HG03097 (cell line): Measurements from ENCODE around the gene PARD3B.

Source experiments
- ATAC-seq: cut with Tn5 transposase; IDR thresholded peaks from one replicate; pipeline ENCODE4 v1.9.1; 2021; ENCODE audit not compliant: unreplicated experiment, low FRiP score

PARD3B gene

DNA sequence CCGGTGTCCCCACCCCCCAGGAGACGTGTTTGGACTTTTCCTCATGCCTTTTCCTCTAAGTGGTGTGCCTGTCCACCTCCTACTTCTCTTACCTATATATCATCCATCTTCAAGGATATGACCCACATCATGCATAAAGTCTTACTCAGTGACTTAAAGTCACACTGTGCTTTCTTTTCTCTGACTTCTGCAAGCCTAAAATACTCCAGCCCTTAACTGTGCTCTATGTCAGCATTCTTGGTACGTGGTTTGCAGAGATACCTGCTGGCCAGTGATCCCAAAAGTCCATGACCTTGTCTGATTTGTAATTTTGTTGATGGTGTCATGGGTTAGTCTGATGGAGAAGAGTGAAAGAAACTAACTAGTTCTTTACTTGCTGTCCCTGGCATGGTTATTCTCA lies 743.4 kb downstream of the PARD3B start:
- no peak for ATAC-seq

DNA sequence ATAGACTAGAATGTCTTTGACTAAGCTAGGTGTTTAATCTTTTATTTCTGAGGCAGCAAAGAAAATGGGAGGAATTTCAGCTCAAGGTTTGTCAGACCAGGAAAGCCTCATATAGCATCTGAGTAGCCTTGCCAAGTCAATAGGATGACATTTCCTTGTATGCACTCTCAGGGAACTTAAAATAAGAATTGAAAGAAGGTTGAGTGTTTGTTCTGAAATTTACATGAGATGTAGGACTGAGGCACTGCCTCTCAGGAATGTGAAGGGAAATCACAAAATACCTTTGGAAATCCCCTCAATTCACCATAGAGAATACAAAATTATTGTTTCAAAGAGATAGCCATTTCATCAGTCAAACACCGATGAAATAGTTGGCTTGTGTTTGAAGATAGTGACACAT lies 745.0 kb downstream of the PARD3B start:
- ATAC-seq, result no peak

DNA sequence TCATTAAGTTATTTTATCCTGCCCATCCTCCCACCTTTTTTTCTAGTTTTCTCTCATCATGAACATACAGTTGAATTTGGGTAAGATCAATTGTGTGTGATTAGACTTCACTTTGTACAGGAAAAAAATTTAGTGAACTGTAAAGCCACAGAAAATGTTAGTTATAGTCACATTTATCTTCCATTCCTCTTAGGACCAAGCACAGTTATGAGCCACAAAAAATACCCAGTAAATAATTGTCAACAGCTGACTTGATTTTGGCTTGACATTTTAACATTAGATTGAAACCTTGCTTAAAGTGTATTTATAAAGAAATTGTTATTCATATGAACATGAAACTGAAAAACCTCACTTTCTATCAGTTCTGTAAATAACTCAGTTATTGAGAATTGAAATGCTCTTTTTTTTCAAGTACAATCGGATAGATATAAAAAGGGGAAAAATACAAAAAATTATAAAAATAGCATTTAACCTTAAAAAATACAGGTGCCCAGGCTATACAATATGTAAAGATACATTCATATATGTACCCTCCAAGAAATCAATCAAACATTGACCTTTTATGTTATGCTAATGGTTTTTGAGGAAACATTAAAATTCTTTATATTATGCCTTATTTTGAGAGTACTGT lies 747.5 kb downstream of the PARD3B start:
- no peak for ATAC-seq

DNA sequence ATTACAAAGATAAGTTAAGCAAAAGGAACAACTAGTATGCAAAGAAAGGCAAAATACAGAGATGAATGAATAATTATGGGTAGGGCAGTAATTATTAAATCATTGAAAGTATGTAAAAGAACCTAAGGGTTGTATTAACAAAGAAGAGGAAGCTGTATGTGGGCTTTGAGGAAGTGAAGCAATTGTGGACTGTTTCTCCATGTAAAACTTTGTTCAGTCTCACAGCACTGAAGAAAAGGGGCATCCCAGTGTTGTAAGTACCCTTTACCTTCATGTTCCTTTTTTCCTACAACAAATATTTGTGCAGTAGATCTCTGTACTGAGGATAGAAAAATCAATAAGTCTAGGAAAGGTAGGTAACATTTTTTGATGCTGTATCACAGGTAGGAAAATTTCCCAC lies 748.3 kb downstream of the PARD3B start:
- no peak for ATAC-seq

DNA sequence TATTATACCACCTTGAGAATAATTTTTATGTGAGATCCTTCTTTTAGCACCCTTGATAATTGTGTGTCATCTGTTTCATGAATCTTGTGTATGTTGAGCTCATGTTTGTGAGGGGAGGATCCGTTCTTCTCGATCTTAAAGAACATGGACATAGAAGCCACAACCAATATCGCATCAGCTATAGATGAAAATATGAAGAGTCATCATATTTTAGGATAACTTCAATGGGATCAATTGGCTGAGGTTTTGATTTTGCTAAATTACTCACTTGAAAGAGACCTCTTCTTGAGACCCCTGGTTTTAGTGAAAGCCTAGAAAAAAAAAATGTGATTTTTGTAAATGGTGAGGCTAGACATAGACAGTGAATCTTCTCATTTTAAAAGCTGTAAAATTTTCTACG lies 751.7 kb downstream of the PARD3B start:
- no peak for ATAC-seq

DNA sequence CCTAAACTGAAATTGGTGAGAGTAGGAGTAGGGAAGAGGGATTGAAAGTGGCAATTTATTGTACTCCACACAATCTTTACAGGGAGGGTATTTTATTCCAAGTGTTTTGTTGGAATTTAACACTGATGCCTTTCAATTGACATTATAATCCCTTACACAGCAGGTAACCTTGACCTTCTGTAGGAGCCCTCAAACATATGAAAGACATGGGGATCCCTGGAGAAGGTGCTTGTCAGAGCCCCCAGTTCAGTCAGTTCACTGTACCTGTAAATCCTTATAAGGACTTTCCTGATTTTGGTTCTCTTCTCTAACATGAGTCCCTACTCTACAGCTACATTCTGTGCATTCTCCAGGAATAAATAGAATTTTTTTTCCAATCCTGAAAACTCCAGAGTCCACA lies 752.1 kb downstream of the PARD3B start:
- ATAC-seq, result no peak

DNA sequence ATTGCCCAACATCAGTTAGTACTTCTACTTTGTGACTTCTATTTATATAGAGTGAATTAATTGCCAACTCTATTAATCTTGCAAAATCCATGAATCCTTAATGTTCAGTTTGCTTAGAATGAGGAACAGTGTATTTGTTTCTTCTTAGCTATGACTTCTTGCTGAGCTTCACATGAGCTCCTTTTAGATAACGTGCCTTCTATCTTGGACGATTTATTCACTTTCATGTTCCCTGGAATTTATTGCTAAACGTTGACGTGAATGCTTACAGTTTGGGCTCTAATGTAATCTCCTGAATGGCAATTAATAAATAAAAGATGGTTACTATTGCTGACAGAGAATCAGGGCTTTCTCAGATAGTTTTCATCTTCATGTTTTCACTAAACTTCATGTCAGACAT lies 752.6 kb downstream of the PARD3B start:
- no peak for ATAC-seq

DNA sequence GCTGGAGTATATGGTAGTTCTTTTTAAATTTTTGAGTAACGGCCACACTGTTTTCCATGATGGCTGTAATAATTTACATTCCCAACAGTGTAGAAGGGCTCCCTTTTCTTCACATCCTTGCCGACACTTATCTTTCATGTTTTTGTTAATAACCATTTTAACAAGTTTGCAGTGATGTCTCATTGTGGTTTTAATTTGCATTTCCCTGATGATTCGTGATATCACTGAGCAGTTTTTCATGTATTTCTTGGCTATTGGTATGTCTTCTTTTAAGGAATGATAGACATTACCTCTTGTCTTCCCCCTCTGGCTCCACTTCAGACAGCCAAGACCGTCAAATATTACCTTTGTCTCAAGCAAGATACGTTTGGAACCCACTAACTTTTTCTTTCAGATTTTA lies 765.9 kb downstream of the PARD3B start:
- ATAC-seq, result no peak

DNA sequence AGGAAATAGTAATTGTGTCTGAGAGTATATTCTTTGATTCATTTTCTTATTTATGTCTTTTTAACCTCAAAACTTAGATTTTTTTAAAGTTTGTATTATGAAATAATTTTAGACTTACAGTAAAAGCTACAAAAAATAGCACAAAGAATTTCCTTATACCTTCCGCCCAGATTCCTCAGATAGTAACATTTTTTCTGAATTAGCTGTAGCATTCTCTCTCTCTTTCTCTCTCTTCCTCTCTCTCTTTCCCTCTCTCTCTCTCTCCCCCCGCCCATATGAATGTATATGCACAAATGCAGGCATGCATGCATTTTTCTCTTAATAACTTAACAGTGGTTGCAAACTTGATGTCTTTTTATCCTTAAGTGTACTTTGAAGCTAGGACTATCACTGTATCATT lies 776.0 kb downstream of the PARD3B start:
- no peak for ATAC-seq

DNA sequence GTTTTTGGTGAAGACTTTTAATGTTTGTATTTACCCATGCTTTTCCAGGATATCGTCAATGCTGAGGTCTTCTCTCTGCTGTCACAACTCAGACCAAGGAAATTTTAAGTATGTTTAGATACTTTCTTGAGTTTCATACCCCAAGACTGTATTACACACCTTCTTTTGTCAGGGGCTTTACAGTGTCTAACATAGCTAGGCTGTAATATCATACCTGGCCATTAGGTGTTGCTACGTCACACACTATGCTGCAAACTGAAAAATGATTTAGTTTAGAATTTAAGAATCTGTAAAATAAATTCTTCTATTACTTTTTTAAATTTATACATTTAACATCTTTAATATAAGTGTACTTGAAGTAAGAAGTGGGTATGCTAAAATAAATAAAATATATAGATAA lies 778.7 kb downstream of the PARD3B start:
- no peak for ATAC-seq

DNA sequence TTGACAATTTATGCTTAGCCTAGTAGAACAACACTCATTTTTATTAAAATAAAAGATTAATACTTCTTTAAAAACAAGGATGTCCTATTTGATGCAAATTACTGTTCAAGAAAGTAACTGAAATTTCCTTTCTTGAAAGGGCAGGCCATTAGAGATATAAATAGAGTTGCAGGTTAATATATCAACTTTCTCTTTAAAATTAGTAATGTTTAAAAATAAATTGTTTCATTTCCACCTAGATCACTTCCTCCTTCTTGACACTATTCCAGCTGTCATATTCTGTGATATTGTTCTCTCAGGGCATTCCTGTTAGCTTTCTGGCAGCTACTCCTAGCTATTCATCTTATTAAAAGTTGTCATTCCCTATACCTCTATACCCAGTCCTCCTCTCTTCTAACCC lies 779.1 kb downstream of the PARD3B start:
- no peak for ATAC-seq

DNA sequence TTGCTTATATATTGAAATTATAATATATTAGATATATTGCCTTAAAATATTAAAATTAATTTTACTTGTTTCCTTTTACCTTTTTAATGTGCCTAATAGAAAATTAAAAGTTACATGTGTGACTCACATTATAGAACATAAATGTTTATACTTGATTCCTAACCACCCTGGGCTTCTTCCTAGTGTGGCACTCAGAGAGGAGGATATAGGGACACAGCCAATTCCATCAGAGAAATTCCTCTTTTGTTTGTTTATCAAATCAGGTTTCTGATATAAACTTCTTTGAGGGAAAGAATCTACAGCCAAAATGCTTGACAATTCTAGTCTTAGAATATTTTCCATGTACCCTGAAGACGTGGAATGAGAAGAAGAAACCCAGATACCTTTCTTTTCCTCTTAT lies 788.1 kb downstream of the PARD3B start:
- no peak for ATAC-seq

DNA sequence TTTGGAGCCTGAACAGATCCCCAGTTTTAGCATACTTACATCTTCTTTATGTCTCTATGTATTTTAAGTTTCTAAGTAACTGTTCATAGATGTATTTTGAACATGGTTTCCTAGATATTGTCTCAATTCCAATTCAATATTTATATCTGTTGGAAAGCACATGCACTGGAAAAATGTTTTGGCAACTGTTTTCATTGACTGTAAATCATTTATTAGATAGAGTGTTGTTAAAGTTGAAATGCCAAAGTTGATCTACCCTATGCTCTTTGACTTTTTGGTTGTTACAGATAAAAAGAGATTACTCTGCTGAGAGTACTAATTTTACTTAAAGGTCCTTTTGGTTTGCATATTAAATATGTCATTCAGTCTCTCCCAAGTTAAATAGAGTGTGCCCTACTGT lies 792.0 kb downstream of the PARD3B start:
- no peak for ATAC-seq

DNA sequence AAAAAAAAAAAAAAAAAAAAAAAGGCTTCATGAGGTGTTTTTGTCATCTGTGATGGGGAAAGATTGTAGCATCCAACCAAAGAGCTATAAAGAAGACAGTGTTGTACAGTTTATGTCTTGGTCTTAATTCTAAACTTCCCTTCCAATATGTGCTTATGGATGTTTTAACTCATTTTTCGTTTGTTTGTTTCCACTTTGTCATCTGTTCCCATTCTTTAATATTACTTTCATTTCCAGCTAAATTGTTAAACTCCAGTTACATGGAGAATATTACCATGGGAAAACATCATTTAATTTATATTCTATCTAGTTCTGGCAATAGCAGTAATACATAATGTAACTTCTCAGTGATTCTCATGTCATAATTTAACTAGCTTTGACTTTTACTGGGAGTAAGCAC lies 792.9 kb downstream of the PARD3B start:
- no peak for ATAC-seq

DNA sequence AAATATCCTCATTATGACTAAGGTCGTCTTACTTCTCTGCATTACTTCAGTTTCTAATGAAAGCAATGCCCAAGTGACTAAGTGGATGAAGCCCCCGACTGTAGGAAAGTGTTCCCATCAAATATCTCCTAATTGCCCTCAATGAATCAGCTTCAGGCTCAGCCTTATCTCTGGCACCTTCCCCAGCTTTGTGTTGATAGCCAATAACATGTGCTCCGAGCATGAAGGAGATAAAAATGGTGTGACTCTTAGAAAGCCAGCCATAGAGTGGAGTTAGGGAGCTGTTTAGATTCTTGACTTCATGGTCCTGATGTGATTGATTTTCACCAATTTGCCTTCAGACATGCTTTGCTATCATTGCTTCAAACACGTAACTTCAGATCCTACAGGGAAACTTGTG lies 797.8 kb downstream of the PARD3B start:
- ATAC-seq, result no peak

DNA sequence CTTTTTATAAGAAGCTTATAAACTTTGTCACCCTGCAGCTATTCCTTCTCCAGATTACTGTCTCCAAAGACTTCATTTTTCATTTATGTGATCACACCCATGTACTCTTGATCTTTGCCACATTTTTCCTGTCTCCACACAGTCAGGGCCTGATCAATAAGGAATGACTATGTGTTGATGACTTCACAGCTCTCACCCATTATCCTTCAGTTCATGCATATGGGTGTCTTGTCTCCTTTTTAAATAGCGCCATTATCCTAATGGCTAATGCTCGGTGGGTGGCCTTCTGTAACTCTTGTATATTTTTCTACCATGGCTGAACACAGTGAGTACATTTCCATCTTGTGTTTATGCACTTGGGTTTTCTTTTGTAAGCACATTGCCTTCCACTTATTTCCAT lies 801.4 kb downstream of the PARD3B start:
- ATAC-seq, result no peak

DNA sequence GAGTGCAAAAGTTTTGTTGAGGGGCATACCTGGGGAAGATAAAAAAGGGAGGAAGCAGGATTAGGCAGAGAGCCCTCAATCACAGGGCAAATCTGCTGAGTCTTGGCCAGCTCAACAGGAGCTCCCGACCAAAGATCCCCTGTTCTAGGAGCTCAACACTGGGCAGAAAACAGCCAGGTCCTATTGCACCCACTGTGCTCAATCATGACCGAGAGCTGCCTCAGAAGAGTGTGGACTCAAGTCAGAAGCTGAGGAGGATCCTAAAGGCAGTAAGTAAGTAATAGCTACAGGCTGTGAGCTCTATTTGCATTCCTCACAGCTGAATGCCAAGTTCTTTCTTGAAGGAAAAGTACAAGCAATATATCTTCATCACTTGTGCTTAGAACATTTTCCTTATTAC lies 802.6 kb downstream of the PARD3B start:
- ATAC-seq, result no peak

DNA sequence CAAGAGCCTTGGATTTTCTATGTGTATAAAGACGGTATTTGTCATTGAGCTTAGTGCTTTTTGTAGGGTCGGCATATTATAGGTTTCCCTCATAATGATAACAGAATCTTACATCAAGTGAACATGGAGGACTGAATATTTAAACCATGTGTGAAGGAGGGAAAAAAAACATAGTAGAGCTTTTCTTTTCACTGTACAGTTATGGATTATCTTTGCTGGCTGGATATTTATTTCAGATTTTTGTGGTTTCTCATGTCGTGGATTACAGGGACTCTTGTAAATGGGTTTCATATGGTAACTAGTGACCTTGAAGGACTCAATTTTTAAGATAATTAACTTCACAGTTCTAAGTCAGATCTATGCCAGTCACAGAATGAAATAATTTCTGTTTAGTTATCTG lies 806.8 kb downstream of the PARD3B start:
- no peak for ATAC-seq

DNA sequence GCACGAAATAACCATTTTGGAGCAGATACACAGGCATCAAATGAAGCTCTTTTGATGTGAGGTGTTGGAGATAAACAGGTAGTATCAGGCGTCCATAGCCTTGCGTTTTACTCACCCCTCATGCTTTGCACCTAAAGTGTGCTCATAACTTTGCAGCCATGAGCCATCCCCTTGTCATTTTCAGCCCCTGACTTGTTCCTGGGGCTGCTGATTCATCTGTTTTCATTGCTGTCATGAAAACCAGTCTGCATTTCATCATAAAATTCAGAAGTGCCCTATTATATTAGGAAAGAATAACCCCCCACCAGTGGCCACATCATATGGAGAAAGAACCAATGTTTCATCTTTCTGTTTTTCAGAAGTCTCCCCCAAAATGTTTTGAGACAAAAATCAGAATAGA lies 807.3 kb downstream of the PARD3B start:
- ATAC-seq, result no peak

DNA sequence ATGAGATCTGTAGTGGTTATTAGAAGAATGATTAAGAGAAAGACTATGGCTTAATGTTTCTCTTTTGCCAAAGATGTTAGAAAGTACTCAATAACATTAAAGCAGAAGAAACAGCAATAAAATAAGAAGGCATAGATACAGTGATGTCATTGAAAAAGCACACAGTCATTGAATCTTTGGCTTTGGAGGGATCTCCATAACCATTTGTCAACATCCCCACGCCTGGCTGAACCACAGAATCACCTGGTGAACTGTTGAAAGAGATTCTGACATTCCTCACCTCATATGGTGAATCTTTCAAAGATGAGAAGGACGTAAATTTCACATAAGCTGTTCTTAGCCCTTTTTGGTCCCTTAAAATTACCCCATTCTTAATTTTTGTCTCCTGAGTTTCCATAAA lies 812.5 kb downstream of the PARD3B start:
- no peak for ATAC-seq

DNA sequence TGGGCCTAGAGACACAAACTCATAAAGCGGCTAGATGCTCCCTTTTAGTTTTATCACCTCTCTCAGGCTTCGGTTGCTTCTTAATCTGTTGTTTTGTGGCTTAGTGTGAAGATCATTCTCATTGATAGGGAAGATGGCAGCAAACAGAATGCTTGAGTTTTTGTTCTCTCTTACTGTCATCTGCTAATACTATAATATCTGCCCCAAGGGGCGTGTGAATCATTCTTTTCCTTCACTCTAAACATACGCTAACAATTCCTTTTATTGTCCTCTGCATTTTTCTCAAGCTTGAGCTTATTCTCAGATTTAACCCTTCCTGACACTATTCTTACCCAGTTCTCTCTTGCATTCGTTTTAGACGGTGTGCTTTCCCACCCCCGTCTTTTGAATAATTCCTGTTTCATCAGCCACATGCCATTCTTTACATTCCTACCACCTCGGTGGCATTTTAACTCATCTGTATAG lies 813.1 kb downstream of the PARD3B start:
- no peak for ATAC-seq

DNA sequence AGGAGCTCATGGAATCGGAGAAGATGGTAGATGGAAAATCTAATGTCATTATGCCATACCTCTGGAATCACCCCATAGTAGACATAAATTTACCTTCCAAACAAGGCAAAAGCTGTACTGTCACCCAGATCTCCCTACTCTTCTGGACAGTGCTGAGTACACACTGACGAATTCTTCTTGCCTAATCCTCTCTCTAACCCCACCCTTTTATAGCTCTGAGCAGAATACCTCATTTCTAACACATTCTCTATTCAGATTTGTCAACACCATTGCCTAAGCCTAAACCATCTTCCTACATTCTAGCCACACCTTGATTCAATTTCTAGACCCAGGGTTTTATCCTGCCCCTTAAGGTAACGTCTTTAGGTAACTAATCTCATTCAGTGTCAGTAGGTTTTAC lies 816.0 kb downstream of the PARD3B start:
- no peak for ATAC-seq

DNA sequence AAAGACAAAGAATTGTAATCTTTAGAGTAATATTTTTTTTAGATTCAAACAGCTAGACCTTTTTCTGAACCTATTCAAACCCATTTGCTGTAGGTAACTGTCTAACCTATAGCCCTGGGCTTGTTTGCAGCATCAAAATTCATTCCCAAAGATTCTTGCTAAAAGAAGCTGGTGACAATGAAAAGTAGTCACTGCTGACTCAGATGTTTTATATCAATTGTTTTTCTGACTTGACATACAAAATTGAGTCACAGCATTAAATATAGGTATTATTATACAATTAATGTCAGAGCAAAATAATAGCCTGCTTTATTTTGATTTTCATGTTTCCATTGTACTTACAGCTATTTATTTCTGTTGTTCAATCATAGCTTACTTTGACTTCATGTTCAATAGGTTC lies 816.7 kb downstream of the PARD3B start:
- no peak for ATAC-seq
